Peyer's patch (tissue), 4 donors: ENCODE data around the gene ZNRF1.

Experiments
- CTCF ChIP-seq, 6 experiments: fragments of 450-650 bp in 4 of 6; fragments of 200-600 bp in 2 of 6; sonication (generic) in 1 of 6; IDR thresholded peaks; one replicate each; pipeline ENCODE4 v1.5.1; 2017 to 2019; ENCODE audit warnings: antibody characterized with exemption in 6 of 6, mild to moderate bottlenecking in 3 of 6, moderate library complexity in 1 of 6
- POLR2A ChIP-seq, 2 donors: fragments of 450-650 bp; IDR thresholded peaks; one replicate each; pipeline ENCODE4 v1.5.1; 2017; ENCODE audit warnings: antibody characterized with exemption in 2 of 2, mild to moderate bottlenecking in 2 of 2, moderate library complexity in 2 of 2

DNA sequence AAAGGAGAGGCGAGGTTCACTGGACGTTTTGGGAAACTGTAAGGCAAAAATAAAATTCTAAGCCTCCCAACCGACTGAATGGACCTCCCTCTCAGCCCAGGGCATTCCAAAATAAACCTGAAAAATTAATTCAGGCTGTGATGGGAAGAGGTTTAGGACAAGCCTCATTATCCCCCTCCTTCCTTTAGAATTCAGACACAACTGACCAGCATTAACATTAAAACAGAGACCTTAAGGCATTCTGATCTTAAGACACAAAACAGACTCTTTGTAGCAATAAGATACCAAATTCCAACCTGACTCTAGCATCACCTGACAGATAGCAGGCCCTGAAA lies 118.1 kb downstream of the ZNRF1 start:
- TF ChIP-seq CTCF (IDR thresholded peaks at IDR 0.05) (no peak), POLR2A (IDR thresholded peaks at IDR 0.05) (no peak)
